HL-60 (cell line): ENCODE data around the gene C1orf56.

Experiments used
- GABPA ChIP-seq: IDR thresholded peaks from 2 replicates; pipeline ENCODE4 v1.6.1; 2012; ENCODE audit warnings: low read depth
- POLR2AphosphoS5 ChIP-seq: IDR thresholded peaks from 2 replicates; pipeline ENCODE4 v1.6.1; 2012; ENCODE audit warnings: low read depth
- SPI1 ChIP-seq: IDR thresholded peaks from 2 replicates; pipeline ENCODE4 v1.6.1; 2012; ENCODE audit warnings: low read depth, mild to moderate bottlenecking, borderline replicate concordance
- TF ChIP-seq, protein P1 (sequence below): IDR thresholded peaks from one replicate; pipeline ENCODE4 v1.5.1; 2011; ENCODE audit warnings: low read length, control low read depth, inconsistent platforms; ENCODE audit not compliant: insufficient read depth
- TF ChIP-seq, protein P2 (sequence below): IDR thresholded peaks from 2 replicates; pipeline ENCODE4 v1.6.1; 2012; ENCODE audit warnings: low read depth; ENCODE audit not compliant: insufficient replicate concordance

DNA sequence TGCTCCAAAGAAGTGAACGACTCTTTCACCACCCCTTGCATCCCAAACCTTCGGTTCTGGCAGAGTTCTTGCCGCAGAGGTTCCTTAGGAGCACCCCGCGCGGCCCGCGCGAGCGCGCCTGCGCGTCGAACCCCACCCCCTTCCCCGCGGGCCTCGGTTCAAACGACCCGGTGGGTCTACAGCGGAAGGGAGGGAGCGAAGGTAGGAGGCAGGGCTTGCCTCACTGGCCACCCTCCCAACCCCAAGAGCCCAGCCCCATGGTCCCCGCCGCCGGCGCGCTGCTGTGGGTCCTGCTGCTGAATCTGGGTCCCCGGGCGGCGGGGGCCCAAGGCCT lies at the start of gene C1orf56:
- TF ChIP-seq, protein P1, sequence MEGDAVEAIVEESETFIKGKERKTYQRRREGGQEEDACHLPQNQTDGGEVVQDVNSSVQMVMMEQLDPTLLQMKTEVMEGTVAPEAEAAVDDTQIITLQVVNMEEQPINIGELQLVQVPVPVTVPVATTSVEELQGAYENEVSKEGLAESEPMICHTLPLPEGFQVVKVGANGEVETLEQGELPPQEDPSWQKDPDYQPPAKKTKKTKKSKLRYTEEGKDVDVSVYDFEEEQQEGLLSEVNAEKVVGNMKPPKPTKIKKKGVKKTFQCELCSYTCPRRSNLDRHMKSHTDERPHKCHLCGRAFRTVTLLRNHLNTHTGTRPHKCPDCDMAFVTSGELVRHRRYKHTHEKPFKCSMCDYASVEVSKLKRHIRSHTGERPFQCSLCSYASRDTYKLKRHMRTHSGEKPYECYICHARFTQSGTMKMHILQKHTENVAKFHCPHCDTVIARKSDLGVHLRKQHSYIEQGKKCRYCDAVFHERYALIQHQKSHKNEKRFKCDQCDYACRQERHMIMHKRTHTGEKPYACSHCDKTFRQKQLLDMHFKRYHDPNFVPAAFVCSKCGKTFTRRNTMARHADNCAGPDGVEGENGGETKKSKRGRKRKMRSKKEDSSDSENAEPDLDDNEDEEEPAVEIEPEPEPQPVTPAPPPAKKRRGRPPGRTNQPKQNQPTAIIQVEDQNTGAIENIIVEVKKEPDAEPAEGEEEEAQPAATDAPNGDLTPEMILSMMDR: no peak
- TF ChIP-seq, protein P2, sequence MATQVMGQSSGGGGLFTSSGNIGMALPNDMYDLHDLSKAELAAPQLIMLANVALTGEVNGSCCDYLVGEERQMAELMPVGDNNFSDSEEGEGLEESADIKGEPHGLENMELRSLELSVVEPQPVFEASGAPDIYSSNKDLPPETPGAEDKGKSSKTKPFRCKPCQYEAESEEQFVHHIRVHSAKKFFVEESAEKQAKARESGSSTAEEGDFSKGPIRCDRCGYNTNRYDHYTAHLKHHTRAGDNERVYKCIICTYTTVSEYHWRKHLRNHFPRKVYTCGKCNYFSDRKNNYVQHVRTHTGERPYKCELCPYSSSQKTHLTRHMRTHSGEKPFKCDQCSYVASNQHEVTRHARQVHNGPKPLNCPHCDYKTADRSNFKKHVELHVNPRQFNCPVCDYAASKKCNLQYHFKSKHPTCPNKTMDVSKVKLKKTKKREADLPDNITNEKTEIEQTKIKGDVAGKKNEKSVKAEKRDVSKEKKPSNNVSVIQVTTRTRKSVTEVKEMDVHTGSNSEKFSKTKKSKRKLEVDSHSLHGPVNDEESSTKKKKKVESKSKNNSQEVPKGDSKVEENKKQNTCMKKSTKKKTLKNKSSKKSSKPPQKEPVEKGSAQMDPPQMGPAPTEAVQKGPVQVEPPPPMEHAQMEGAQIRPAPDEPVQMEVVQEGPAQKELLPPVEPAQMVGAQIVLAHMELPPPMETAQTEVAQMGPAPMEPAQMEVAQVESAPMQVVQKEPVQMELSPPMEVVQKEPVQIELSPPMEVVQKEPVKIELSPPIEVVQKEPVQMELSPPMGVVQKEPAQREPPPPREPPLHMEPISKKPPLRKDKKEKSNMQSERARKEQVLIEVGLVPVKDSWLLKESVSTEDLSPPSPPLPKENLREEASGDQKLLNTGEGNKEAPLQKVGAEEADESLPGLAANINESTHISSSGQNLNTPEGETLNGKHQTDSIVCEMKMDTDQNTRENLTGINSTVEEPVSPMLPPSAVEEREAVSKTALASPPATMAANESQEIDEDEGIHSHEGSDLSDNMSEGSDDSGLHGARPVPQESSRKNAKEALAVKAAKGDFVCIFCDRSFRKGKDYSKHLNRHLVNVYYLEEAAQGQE: no peak
- no peak for TF ChIP-seq GABPA
- TF ChIP-seq POLR2AphosphoS5: no peak
- no peak for TF ChIP-seq SPI1
